Effector memory CD4-positive, alpha-beta T cell (primary cell): ENCODE measurements around the gene STK32B.

Experiments
- DNase-seq, 3 donors: peaks; one replicate each; pipeline ENCODE4 v3.0.0-alpha.2; 2020
- H3K27ac ChIP-seq: 2 replicates; pipeline ENCODE4 v1.7.0; 2013; ENCODE audit warnings: mild to moderate bottlenecking, low read length, moderate library complexity; ENCODE audit not compliant: insufficient read depth, poor library complexity, severe bottlenecking
- H3K27me3 ChIP-seq: replicated peaks from 2 replicates; pipeline ENCODE4 v1.7.0; 2013; ENCODE audit warnings: mild to moderate bottlenecking, low read length; ENCODE audit not compliant: insufficient read depth, control insufficient read depth, poor library complexity, severe bottlenecking
- H3K36me3 ChIP-seq: 2 replicates; pipeline ENCODE4 v1.7.0; 2013; ENCODE audit warnings: mild to moderate bottlenecking, low read length, moderate library complexity; ENCODE audit not compliant: control insufficient read depth, insufficient read depth
- H3K4me1 ChIP-seq: 2 replicates; pipeline ENCODE4 v1.7.0; 2013; ENCODE audit warnings: low read length, mild to moderate bottlenecking; ENCODE audit not compliant: control insufficient read depth, insufficient read depth, poor library complexity, severe bottlenecking
- H3K4me3 ChIP-seq: 2 replicates; pipeline ENCODE4 v1.7.0; 2013; ENCODE audit warnings: low read length, low read depth, mild to moderate bottlenecking; ENCODE audit not compliant: insufficient read depth, poor library complexity, severe bottlenecking
- H3K9me3 ChIP-seq: 2 replicates; pipeline ENCODE4 v1.7.0; 2013; ENCODE audit warnings: mild to moderate bottlenecking, low read length, moderate library complexity; ENCODE audit not compliant: control insufficient read depth

The STK32B gene

GRCh38 chr4:5385741-5386311 is 334.5 kb downstream of the STK32B start:
- Histone ChIP-seq H3K9me3 (no peaks in the 10 kb centered on the region), H3K27ac (no peak overlapping the region), H3K36me3 (no peaks in the 10 kb centered on the region), H3K4me1 (no peaks in the 10 kb centered on the region), H3K4me3 (no peak overlapping the region), H3K27me3 (no peaks in the 10 kb centered on the region)
- DNase-seq = no peak

- no peak overlapping the region for H3K27ac ChIP-seq
- no peak for DNase-seq
- H3K36me3 ChIP-seq = no peaks in the 10 kb centered on the region
- no peaks in the 10 kb centered on the region for H3K9me3 ChIP-seq
- no peaks in the 10 kb centered on the region for H3K27me3 ChIP-seq
- H3K4me1 ChIP-seq = no peaks in the 10 kb centered on the region
- H3K4me3 ChIP-seq = no peak overlapping the region
These were observed 335.6 kb downstream of the STK32B start for GRCh38 chr4:5386921-5387320.

GRCh38 chr4:5387457-5387856 is 336.2 kb downstream of the STK32B start:
- H3K4me1 ChIP-seq = no peaks in the 10 kb centered on the region
- no peak for DNase-seq
- H3K36me3 ChIP-seq = no peaks in the 10 kb centered on the region
- no peaks in the 10 kb centered on the region for H3K27me3 ChIP-seq
- no peak overlapping the region for H3K27ac ChIP-seq
- H3K4me3 ChIP-seq = no peak overlapping the region
- H3K9me3 ChIP-seq = no peaks in the 10 kb centered on the region

GRCh38 chr4:5389756-5390310 is 338.6 kb downstream of the STK32B start:
- DNase-seq = no peak
- Histone ChIP-seq H3K9me3 (no peaks in the 10 kb centered on the region), H3K4me1 (no peaks in the 10 kb centered on the region), H3K4me3 (no peak overlapping the region), H3K36me3 (no peaks in the 10 kb centered on the region), H3K27me3 (no peaks in the 10 kb centered on the region), H3K27ac (no peak overlapping the region)

- DNase-seq = no peak
- Histone ChIP-seq H3K27ac (no peak overlapping the region), H3K36me3 (no peaks in the 10 kb centered on the region), H3K4me3 (no peak overlapping the region), H3K9me3 (no peaks in the 10 kb centered on the region), H3K27me3 (no peaks in the 10 kb centered on the region), H3K4me1 (no peaks in the 10 kb centered on the region)
These were observed 340.2 kb downstream of the STK32B start for GRCh38 chr4:5391492-5391891.

- Histone ChIP-seq H3K27me3 (no peaks in the 10 kb centered on the region), H3K4me1 (no peaks in the 10 kb centered on the region), H3K4me3 (no peak overlapping the region), H3K36me3 (no peaks in the 10 kb centered on the region), H3K27ac (no peak overlapping the region), H3K9me3 (no peaks in the 10 kb centered on the region)
- no peak for DNase-seq
These were observed 342.7 kb downstream of the STK32B start for GRCh38 chr4:5393911-5394513.

GRCh38 chr4:5395781-5396180 is 344.5 kb downstream of the STK32B start:
- Histone ChIP-seq H3K4me1 (no peaks in the 10 kb centered on the region), H3K36me3 (no peaks in the 10 kb centered on the region), H3K27me3 (no peaks in the 10 kb centered on the region), H3K9me3 (no peaks in the 10 kb centered on the region), H3K27ac (no peak overlapping the region), H3K4me3 (no peak overlapping the region)
- DNase-seq = no peak

GRCh38 chr4:5398056-5398455 is 346.8 kb downstream of the STK32B start:
- Histone ChIP-seq H3K36me3 (no peaks in the 10 kb centered on the region), H3K9me3 (no peaks in the 10 kb centered on the region), H3K4me3 (no peak overlapping the region), H3K27ac (no peak overlapping the region), H3K27me3 (no peaks in the 10 kb centered on the region), H3K4me1 (no peaks in the 10 kb centered on the region)
- DNase-seq = no peak

GRCh38 chr4:5399124-5399523 is 347.8 kb downstream of the STK32B start:
- no peak overlapping the region for H3K4me3 ChIP-seq
- no peak for DNase-seq

GRCh38 chr4:5399790-5400421 is 348.6 kb downstream of the STK32B start:
- no peak overlapping the region for H3K27ac ChIP-seq
- no peaks in the 10 kb centered on the region for H3K9me3 ChIP-seq
- no peak for DNase-seq
- no peaks in the 10 kb centered on the region for H3K27me3 ChIP-seq
- H3K4me1 ChIP-seq = no peaks in the 10 kb centered on the region
- no peak overlapping the region for H3K4me3 ChIP-seq
- no peaks in the 10 kb centered on the region for H3K36me3 ChIP-seq

More at GRCh38 chr4:5399124-5399523, 347.8 kb downstream of the STK32B start:
- Histone ChIP-seq H3K27me3 (no peaks in the 10 kb centered on the region), H3K36me3 (no peaks in the 10 kb centered on the region), H3K27ac (no peak overlapping the region), H3K9me3 (no peaks in the 10 kb centered on the region), H3K4me1 (no peaks in the 10 kb centered on the region)
